T-helper 17 cell (primary cell): ENCODE results near the gene MOXD1. TPM values are rescaled to one million over a fixed set of nuclear protein-coding genes. Genes with fewer than 3 reads are reported as not detected.

Source experiments
- ATAC-seq: fragments of 150-1000 bp; cut with Tn5 transposase; 2 replicates; pipeline ENCODE4 v1.10.0; 2021; ENCODE audit warnings: mild to moderate bottlenecking, moderate library complexity
- DNase-seq, 3 donors: peaks; one replicate each; pipeline versions ENCODE4 v3.0.0 to v3.0.0-alpha.2; 2020 to 2021
- H3K9me3 ChIP-seq: one replicate; pipeline ENCODE4 v1.7.0; 2013; ENCODE audit warnings: low read length, mild to moderate bottlenecking; ENCODE audit not compliant: control insufficient read depth, poor library complexity, severe bottlenecking
- H3K27ac Mint-ChIP-seq: one replicate; pipeline ENCODE4 v1.8.0; 2022; ENCODE audit warnings: mild to moderate bottlenecking, moderate library complexity, mixed read lengths
- H3K27me3 Mint-ChIP-seq: one replicate; pipeline ENCODE4 v1.8.0; 2022; ENCODE audit warnings: mixed read lengths
- H3K36me3 Mint-ChIP-seq: one replicate; pipeline ENCODE4 v1.8.0; 2022; ENCODE audit warnings: low read depth, mixed read lengths
- H3K4me1 Mint-ChIP-seq: one replicate; pipeline ENCODE4 v1.8.0; 2022; ENCODE audit warnings: mild to moderate bottlenecking, mixed read lengths
- H3K4me3 Mint-ChIP-seq: one replicate; pipeline ENCODE4 v1.8.0; 2022; ENCODE audit warnings: mild to moderate bottlenecking, moderate library complexity, mixed read lengths
- total RNA-seq, 4 donors: library from RNA in 2 of 4; stranded (reverse) in 2 of 4; gene quantifications; one replicate each; pipeline ENCODE4 v1.2.3 and lab custom pipeline; 2022 to 2026

Gene MOXD1
- total RNA-seq, 2 donors from 2014 or later: not detected

- DNase-seq (no peak), ATAC-seq (no peak)
- H3K4me3 Mint-ChIP-seq: no peak overlapping the region
- peaks cover 44% of the 10 kb centered on the region for H3K27me3 Mint-ChIP-seq
- H3K27ac Mint-ChIP-seq: no peak overlapping the region
- no peaks in the 10 kb centered on the region for H3K9me3 ChIP-seq
- peaks cover 2% of the 10 kb centered on the region for H3K36me3 Mint-ChIP-seq
- no peaks in the 10 kb centered on the region for H3K4me1 Mint-ChIP-seq
These were observed 149.2 kb downstream of the MOXD1 start for GRCh38 chr6:132252113-132252512.

DNA sequence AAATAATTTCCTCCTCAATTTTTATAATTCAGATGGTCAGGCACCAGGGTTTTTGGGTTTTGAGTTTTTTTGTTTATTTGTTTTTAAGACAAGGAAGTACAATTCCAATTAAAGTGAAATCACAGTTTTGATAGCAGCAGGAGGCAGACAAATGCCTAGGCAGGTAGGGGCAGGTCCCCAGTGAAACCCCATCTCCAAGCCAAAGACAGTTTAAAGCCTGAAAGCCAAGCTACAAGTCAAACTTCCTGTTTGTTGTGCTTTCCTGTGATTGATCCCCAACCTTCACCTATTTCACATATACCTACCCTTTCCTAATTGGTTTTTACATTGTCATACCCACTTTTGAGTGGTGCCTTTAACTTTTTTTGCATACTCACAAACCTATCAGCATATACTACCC, 149.6 kb downstream of the MOXD1 start:
- H3K36me3 Mint-ChIP-seq: peaks cover 2% of the 10 kb centered on the region
- H3K27me3 Mint-ChIP-seq: peaks cover 42% of the 10 kb centered on the region
- no peak overlapping the region for H3K4me3 Mint-ChIP-seq
- no peaks in the 10 kb centered on the region for H3K9me3 ChIP-seq
- H3K4me1 Mint-ChIP-seq: no peaks in the 10 kb centered on the region
- DNase-seq (no peak), ATAC-seq (no peak)
- no peak overlapping the region for H3K27ac Mint-ChIP-seq

- no peak for DNase-seq
- H3K4me3 Mint-ChIP-seq: no peak overlapping the region
- H3K9me3 ChIP-seq: no peaks in the 10 kb centered on the region
- H3K36me3 Mint-ChIP-seq: no peaks in the 10 kb centered on the region
- no peaks in the 10 kb centered on the region for H3K4me1 Mint-ChIP-seq
- no peak for ATAC-seq
- H3K27me3 Mint-ChIP-seq: peaks cover 30% of the 10 kb centered on the region
- H3K27ac Mint-ChIP-seq: no peak overlapping the region
These were observed 153.7 kb downstream of the MOXD1 start for GRCh38 chr6:132247381-132248159.

DNA sequence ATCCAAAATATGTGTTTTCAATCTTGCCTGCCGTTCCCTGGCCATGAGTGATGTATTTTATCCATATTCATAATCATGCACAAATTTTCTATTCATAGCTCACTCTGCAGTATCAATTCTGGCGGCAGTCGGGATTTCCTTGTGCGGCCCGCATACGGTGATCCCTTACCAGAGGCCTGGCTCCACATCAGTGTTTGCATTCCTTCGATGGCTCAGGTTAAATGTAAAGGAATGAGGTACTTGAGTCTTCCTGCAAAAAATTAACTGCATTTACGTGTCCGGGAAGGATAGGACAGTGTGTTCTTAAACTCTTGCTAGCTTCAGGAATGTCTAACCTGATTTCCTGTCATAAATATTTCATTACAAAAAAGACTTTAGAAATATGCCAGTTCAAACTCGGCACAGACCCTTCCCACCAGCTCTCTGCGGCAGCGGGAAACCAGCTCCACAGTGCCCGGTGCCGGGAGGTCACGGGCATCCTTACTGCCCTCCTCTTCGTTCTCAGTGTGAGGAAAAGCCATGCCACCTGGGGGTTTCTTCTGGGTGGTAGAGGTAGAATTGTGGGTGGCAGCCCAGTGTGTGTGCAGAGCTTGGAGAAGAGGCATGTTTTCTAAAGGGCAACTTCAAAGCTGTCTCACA, 154.5 kb downstream of the MOXD1 start:
- DNase-seq: no peak
- Mint-ChIP-seq H3K36me3 (no peaks in the 10 kb centered on the region), H3K27me3 (peaks cover 23% of the 10 kb centered on the region), H3K4me3 (no peak overlapping the region), H3K27ac (no peak overlapping the region), H3K4me1 (no peaks in the 10 kb centered on the region)
- H3K9me3 ChIP-seq: no peaks in the 10 kb centered on the region
- no peak for ATAC-seq

DNA sequence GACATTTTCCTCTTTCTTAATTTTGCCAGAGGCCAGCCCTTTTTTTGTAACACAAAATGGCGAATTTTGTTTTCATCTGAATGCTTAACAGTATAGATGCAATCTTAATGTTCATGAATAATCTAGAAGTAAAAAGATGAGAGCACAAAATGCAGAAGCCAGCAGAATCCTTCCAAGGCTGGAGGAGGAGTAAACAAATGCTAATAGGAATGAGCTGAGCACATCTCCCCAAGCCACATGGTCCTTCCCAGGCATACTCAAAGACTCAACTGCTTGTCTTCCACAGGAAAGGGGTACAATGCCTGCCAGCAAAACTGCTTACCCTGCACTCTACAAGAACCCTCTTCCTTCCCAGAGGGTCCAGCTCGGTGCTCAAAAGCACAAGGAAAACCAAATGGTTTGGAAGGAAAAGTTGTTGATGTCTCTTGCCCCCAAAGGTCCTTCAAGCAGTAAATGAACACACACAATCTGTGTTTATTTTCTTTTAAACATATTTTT, 155.1 kb downstream of the MOXD1 start:
- no peak for ATAC-seq
- no peaks in the 10 kb centered on the region for H3K9me3 ChIP-seq
- Mint-ChIP-seq H3K36me3 (no peaks in the 10 kb centered on the region), H3K27ac (no peak overlapping the region), H3K4me3 (no peak overlapping the region), H3K4me1 (no peaks in the 10 kb centered on the region), H3K27me3 (peaks cover 18% of the 10 kb centered on the region)
- no peak for DNase-seq

Other genes starting within 250 kb of the MOXD1 start
- 10 to 100 TPM; 17.3 to 18.4 TPM for gene STX7, start 111.6 kb upstream of the MOXD1 start, total RNA-seq
- gene TAAR9, start 136.8 kb upstream of the MOXD1 start, total RNA-seq: not detected
- gene TAAR8, start 151.2 kb upstream of the MOXD1 start, total RNA-seq: not detected
- gene TAAR6, start 168.8 kb upstream of the MOXD1 start, total RNA-seq: not detected
- not detected for gene TAAR5, start 188.3 kb upstream of the MOXD1 start, total RNA-seq
- gene TAAR2, start 222.8 kb upstream of the MOXD1 start, total RNA-seq: not detected